ENCODE data around the gene TAC3.

- TF ChIP-seq CTCF (IDR thresholded peaks at IDR 0.05) (peak; percentile 54 to 64 (median 61)), EP300 (IDR thresholded peaks at IDR 0.05) (no peak)
These were observed 8.2 kb downstream of the TAC3 start for GRCh38 chr12:57008178-57008577.
